DND-41 (cell line): ENCODE measurements around the gene RFTN1.

ENCODE experiments used
- CTCF ChIP-seq: IDR thresholded peaks from 2 replicates; pipeline ENCODE4 v1.5.1; 2012; ENCODE audit warnings: borderline replicate concordance, low read length, moderate library complexity, mild to moderate bottlenecking; ENCODE audit not compliant: poor library complexity, severe bottlenecking; ENCODE audit errors: extremely low read depth
- EZH2 ChIP-seq: IDR thresholded peaks from 3 replicates; pipeline ENCODE4 v1.6.1; 2012; ENCODE audit warnings: borderline replicate concordance, low read depth, mild to moderate bottlenecking, moderate library complexity, low read length, inconsistent platforms; ENCODE audit not compliant: severe bottlenecking

GRCh38 chr3:16476636-16477035 is 36.9 kb downstream of the RFTN1 start:
- TF ChIP-seq CTCF (no peak), EZH2 (no peak)
